Activated B cell treated with CpG ODN at 0.5 μM for 24 hours (primary cell): ENCODE data around the gene KLHL3. TPM values are rescaled to one million over a fixed set of nuclear protein-coding genes. Genes with fewer than 3 reads are reported as not detected.

Experiments
- ATAC-seq: fragments of 200-7000 bp; cut with Tn5 transposase; one replicate; pipeline ENCODE4 v1.10.0; 2021; ENCODE audit warnings: low read depth, mild to moderate bottlenecking, moderate library complexity
- CTCF ChIA-PET: fragments of 350-600 bp; sonication (Branson Sonifier 250); formaldehyde crosslinking; loops from one replicate; lab custom pipeline; 2021; ENCODE audit warnings: antibody characterized with exemption; lab: Charles Lee
- POLR2A ChIA-PET: fragments of 350-600 bp; sonication (Branson Sonifier 250); formaldehyde crosslinking; loops from one replicate; lab custom pipeline; 2021; ENCODE audit warnings: antibody characterized with exemption; lab: Charles Lee
- DNase-seq: peaks from one replicate; pipeline ENCODE4 v3.0.0; 2022
- H3K27ac Mint-ChIP-seq: one replicate; pipeline ENCODE4 v1.8.0; 2020; ENCODE audit warnings: mixed read lengths
- H3K27me3 Mint-ChIP-seq: one replicate; pipeline ENCODE4 v1.8.0; 2021; ENCODE audit warnings: mixed read lengths
- H3K36me3 Mint-ChIP-seq: one replicate; pipeline ENCODE4 v1.8.0; 2021; ENCODE audit warnings: low read depth, mixed read lengths
- H3K4me1 Mint-ChIP-seq: one replicate; pipeline ENCODE4 v1.8.0; 2021; ENCODE audit warnings: mixed read lengths
- H3K4me3 Mint-ChIP-seq: one replicate; pipeline ENCODE4 v1.8.0; 2020; ENCODE audit warnings: mild to moderate bottlenecking, mixed read lengths
- H3K9me3 Mint-ChIP-seq: one replicate; pipeline ENCODE4 v1.8.0; 2020; ENCODE audit warnings: mixed read lengths
- intact Hi-C: fragments of 100-400 bp; cut with micrococcal nuclease; formaldehyde crosslinking; loops from one replicate; pipeline ENCODE4 v1.15.1; 2024
- total RNA-seq: library from RNA; stranded (reverse); gene quantifications from 2 replicates; pipeline ENCODE4 v1.2.3, GENCODE V29; 2022
- TF ChIP-seq, protein P1 (sequence below): fragments of 200-600 bp; IDR thresholded peaks from one replicate; pipeline ENCODE4 v1.8.0; 2022; ENCODE audit warnings: antibody characterized with exemption, mild to moderate bottlenecking

Gene KLHL3
- total RNA-seq, 1 donor from 2014 or later: 5.9 TPM

GRCh38 chr5:137611011-137611580, 124.8 kb downstream of the KLHL3 start:
- Mint-ChIP-seq H3K9me3 (no peaks in the 10 kb centered on the region), H3K27ac (no peak overlapping the region), H3K4me3 (no peak overlapping the region), H3K4me1 (no peaks in the 10 kb centered on the region), H3K36me3 (no peaks in the 10 kb centered on the region), H3K27me3 (peaks cover 12% of the 10 kb centered on the region)
- ChIA-PET POLR2A (no interaction called here), CTCF (no interaction called here)
- DNase-seq: no peak
- TF ChIP-seq, protein P1, sequence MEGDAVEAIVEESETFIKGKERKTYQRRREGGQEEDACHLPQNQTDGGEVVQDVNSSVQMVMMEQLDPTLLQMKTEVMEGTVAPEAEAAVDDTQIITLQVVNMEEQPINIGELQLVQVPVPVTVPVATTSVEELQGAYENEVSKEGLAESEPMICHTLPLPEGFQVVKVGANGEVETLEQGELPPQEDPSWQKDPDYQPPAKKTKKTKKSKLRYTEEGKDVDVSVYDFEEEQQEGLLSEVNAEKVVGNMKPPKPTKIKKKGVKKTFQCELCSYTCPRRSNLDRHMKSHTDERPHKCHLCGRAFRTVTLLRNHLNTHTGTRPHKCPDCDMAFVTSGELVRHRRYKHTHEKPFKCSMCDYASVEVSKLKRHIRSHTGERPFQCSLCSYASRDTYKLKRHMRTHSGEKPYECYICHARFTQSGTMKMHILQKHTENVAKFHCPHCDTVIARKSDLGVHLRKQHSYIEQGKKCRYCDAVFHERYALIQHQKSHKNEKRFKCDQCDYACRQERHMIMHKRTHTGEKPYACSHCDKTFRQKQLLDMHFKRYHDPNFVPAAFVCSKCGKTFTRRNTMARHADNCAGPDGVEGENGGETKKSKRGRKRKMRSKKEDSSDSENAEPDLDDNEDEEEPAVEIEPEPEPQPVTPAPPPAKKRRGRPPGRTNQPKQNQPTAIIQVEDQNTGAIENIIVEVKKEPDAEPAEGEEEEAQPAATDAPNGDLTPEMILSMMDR: no peak
- intact Hi-C loops: no loop called here
- ATAC-seq: no peak

DNA sequence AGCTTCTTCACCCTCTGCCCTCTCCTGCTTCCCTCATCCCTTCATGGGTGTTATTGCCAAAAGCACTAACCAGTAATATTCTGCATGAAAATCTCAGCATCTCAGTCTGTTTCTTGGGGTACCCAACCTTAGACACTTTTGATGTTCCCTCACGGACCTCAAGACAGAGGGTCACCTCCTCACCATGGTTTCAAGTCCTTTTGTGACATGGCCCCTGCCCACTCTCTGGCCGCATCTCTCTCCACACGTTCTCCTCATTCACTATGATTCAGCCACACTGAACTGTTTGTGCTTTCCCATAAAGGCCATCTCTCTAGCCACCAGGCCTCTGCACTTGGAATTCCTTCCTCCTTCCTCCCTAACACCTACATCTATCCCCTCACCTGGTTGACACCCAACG, 125.3 kb downstream of the KLHL3 start:
- intact Hi-C loops: no loop called here
- Mint-ChIP-seq H3K4me3 (no peak overlapping the region), H3K27ac (no peak overlapping the region), H3K9me3 (no peaks in the 10 kb centered on the region), H3K4me1 (no peaks in the 10 kb centered on the region), H3K36me3 (no peaks in the 10 kb centered on the region), H3K27me3 (peaks cover 13% of the 10 kb centered on the region)
- TF ChIP-seq, protein P1: no peak
- CTCF ChIA-PET: no interaction called here
- ATAC-seq (no peak), DNase-seq (no peak)
- POLR2A ChIA-PET: no interaction called here

DNA sequence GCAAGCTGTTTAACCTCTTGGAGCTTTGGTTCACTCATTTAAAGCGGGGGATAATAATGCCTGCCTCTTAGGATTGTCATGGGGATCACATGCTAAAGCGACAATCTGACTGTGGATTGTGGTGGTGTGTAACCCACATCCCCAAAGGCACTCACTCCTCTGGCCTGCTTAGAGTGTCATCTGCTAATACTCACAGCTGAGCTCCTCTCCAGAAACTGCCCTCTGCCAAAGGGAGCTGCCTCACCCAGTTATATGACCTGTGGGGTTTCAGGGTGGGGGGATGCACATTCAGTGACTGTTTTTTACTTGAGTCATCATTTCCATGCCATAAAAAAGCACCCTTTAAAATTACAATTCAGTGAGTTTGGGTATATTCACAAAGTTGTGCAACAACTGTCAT, 126.8 kb downstream of the KLHL3 start:
- no peak overlapping the region for H3K27ac Mint-ChIP-seq
- intact Hi-C loops: no loop called here
- no peaks in the 10 kb centered on the region for H3K4me1 Mint-ChIP-seq
- no peaks in the 10 kb centered on the region for H3K36me3 Mint-ChIP-seq
- H3K27me3 Mint-ChIP-seq: peaks cover 22% of the 10 kb centered on the region
- ATAC-seq (no peak), DNase-seq (no peak)
- POLR2A ChIA-PET: no interaction called here
- TF ChIP-seq, protein P1: no peak
- CTCF ChIA-PET: no interaction called here
- no peak overlapping the region for H3K4me3 Mint-ChIP-seq
- H3K9me3 Mint-ChIP-seq: no peaks in the 10 kb centered on the region

DNA sequence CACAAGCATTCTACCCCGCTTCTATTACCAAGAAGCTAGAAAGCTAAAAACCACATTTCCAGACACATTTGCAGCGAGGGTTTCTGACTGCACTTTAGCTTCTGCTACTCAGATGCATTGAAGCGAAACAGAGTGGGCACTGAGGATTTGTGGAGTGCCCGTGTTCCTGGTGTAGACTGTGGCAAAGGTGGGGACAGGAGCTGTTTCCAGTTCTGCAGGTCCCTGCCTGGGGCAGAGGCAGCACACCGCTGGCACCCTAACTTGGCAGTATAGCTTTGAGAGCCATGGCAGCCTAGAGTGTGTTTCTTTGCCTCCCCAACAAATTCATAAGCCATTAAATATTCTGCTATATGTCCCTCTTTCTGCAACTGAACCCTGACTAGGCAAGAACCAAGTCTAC, 128.1 kb downstream of the KLHL3 start:
- intact Hi-C loops: no loop called here
- Mint-ChIP-seq H3K4me3 (no peak overlapping the region), H3K36me3 (no peaks in the 10 kb centered on the region), H3K4me1 (no peaks in the 10 kb centered on the region), H3K27me3 (peaks cover 24% of the 10 kb centered on the region), H3K27ac (no peak overlapping the region), H3K9me3 (no peaks in the 10 kb centered on the region)
- TF ChIP-seq, protein P1: no peak
- DNase-seq (no peak), ATAC-seq (no peak)
- ChIA-PET POLR2A (no interaction called here), CTCF (no interaction called here)

- ChIA-PET POLR2A (no interaction called here), CTCF (no interaction called here)
- ATAC-seq: no peak
- Mint-ChIP-seq H3K4me1 (no peaks in the 10 kb centered on the region), H3K36me3 (no peaks in the 10 kb centered on the region), H3K27me3 (peaks cover 24% of the 10 kb centered on the region), H3K27ac (no peak overlapping the region), H3K9me3 (no peaks in the 10 kb centered on the region), H3K4me3 (no peak overlapping the region)
- no peak for DNase-seq
- TF ChIP-seq, protein P1: no peak
- intact Hi-C loops: no loop called here
These were observed 129.5 kb downstream of the KLHL3 start for GRCh38 chr5:137606401-137606800.
